K562 (cell line): ENCODE measurements around the gene ADNP. TPM values are rescaled to one million over a fixed set of nuclear protein-coding genes. Genes with fewer than 3 reads are reported as not detected.

ENCODE experiments used
- ATAC-seq: fragments of 200-7000 bp; cut with Tn5 transposase; 3 replicates; pipeline ENCODE4 v1.9.1; 2020; ENCODE audit warnings: moderate library complexity
- BruUV-seq: library from RNA; stranded (reverse); fragments of 400-500 nt; replicated peaks from 2 replicates; lab custom pipeline; 2021; lab: Mats Ljungman, UMichigan
- CTCF ChIA-PET: fragments of 300-600 bp; formaldehyde crosslinking; extraction: SDS; loops from one replicate; lab custom pipeline; 2021; ENCODE audit warnings: low intra/inter-chr PET ratio; lab: Yijun Ruan, JAX
- POLR2A ChIA-PET: fragments of 300-600, 350-650 bp; sonication (Branson Sonifier 250); formaldehyde crosslinking; extraction: SDS; loops from one replicate; lab custom pipeline; 2021; ENCODE audit warnings: antibody characterized with exemption, inconsistent platforms; lab: Yijun Ruan, JAX
- DNase-seq, 4 experiments: peaks; one replicate each; pipeline versions ENCODE4 v3.0.0 to v3.0.0-alpha.2; 2011 to 2018; ENCODE audit warnings: low spot score in 3 of 4, mixed read lengths in 3 of 4; ENCODE audit errors: extremely low read depth in 1 of 4
- FAIRE-seq: peaks from 2 replicates; lab custom pipeline; 2011; peaks lifted over from hg19 to GRCh38; lab: Jason Lieb, UNC
- H2AFZ ChIP-seq: 2 replicates; pipeline ENCODE4 v1.6.0; 2011; ENCODE audit warnings: low read depth, low read length, control low read depth, inconsistent platforms
- H3K27ac ChIP-seq: fragments of 200-600 bp; 3 replicates; pipeline ENCODE4 v1.8.0; 2011; ENCODE audit warnings: low read depth, mild to moderate bottlenecking, control low read depth, inconsistent platforms, low read length, moderate library complexity, mixed read lengths; ENCODE audit errors: extremely low read depth
- H3K27me3 ChIP-seq, 2 experiments: fragments of 300-600 bp in 1 of 2; 2 replicates in 1 of 2; 3 replicates in 1 of 2; pipeline versions ENCODE4 v1.6.0 to v1.8.0; 2011; ENCODE audit warnings: inconsistent platforms in 2 of 2, low read length in 2 of 2, mild to moderate bottlenecking in 1 of 2, mixed read lengths in 1 of 2, moderate library complexity in 1 of 2; ENCODE audit not compliant: control insufficient read depth in 2 of 2, insufficient read depth in 2 of 2
- H3K36me3 ChIP-seq: fragments of 300-600 bp; 3 replicates; pipeline ENCODE4 v1.8.0; 2011; ENCODE audit warnings: mild to moderate bottlenecking, low read length, inconsistent platforms; ENCODE audit not compliant: control insufficient read depth, insufficient read depth
- H3K4me1 ChIP-seq, 2 experiments: fragments of 200-600 bp in 1 of 2; replicated peaks in 1 of 2; 2 replicates in 1 of 2; 3 replicates in 1 of 2; pipeline versions ENCODE4 v1.5.1 to v1.8.0; 2011; ENCODE audit warnings: inconsistent platforms in 2 of 2, low read length in 2 of 2, mild to moderate bottlenecking in 1 of 2, mixed read lengths in 1 of 2, moderate library complexity in 1 of 2; ENCODE audit not compliant: control insufficient read depth in 2 of 2, insufficient read depth in 2 of 2
- H3K4me2 ChIP-seq: 2 replicates; pipeline ENCODE4 v1.6.1; 2011; ENCODE audit warnings: low read length, control low read depth, inconsistent platforms, mixed read lengths; ENCODE audit not compliant: insufficient read depth
- H3K4me3 ChIP-seq: fragments of 200-600 bp; sonication (generic), shearing (Covaris generic); 2 replicates; pipeline ENCODE4 v1.5.1; 2016; ENCODE audit warnings: control low read depth, inconsistent platforms
- H3K79me2 ChIP-seq: fragments of 200-600 bp; 3 replicates; pipeline ENCODE4 v1.8.0; 2011; ENCODE audit warnings: low read length, inconsistent platforms; ENCODE audit not compliant: control insufficient read depth, insufficient read depth
- H3K9ac ChIP-seq, 2 experiments: 2 replicates each; pipeline versions ENCODE4 v1.6.0 to v1.6.1; 2011; ENCODE audit warnings: low read depth in 2 of 2, low read length in 2 of 2, control low read depth in 1 of 2, inconsistent platforms in 1 of 2, mild to moderate bottlenecking in 1 of 2, mixed read lengths in 1 of 2; ENCODE audit not compliant: insufficient read depth in 1 of 2
- H3K9me1 ChIP-seq: one replicate; pipeline ENCODE4 v1.6.0; 2011; ENCODE audit warnings: inconsistent platforms, mild to moderate bottlenecking, low read length, moderate library complexity; ENCODE audit not compliant: control insufficient read depth, insufficient read depth
- H3K9me3 ChIP-seq: replicated peaks from 2 replicates; pipeline ENCODE4 v1.5.1; 2011; ENCODE audit warnings: low read depth, low read length, inconsistent platforms; ENCODE audit not compliant: control insufficient read depth, insufficient read depth
- H4K20me1 ChIP-seq: replicated peaks from 2 replicates; pipeline ENCODE4 v1.6.1; 2011; ENCODE audit warnings: low read length, inconsistent platforms, mixed read lengths; ENCODE audit not compliant: control insufficient read depth, insufficient read depth
- ATF3 ChIP-seq, 2 experiments: fragments of 450-650 bp in 1 of 2; sonication (generic) in 1 of 2; formaldehyde crosslinking in 1 of 2; IDR thresholded peaks in 1 of 2; conservative IDR thresholded peaks in 1 of 2; 2 replicates each; pipeline versions ENCODE4 v1.6.1 to v1.8.1; 2016 to 2023; ENCODE audit warnings: mild to moderate bottlenecking in 2 of 2, moderate library complexity in 2 of 2, inconsistent platforms in 1 of 2, missing genetic modification reagents in 1 of 2
- BCLAF1 ChIP-seq, 2 experiments: fragments of 450-650 bp in 1 of 2; IDR thresholded peaks; 2 replicates each; pipeline ENCODE4 v1.6.1; 2011 to 2017; ENCODE audit warnings: low read depth in 2 of 2, antibody characterized with exemption in 1 of 2, borderline replicate concordance in 1 of 2, low read length in 1 of 2, mild to moderate bottlenecking in 1 of 2, mixed read lengths in 1 of 2; ENCODE audit not compliant: control insufficient read depth in 1 of 2
- CUX1 ChIP-seq: fragments of 200-800 bp; sonication (Bioruptor generic); IDR thresholded peaks from 2 replicates; pipeline ENCODE4 v1.6.1; 2016; ENCODE audit warnings: missing genetic modification characterization, missing compliant biosample characterization
- EP400 ChIP-seq: fragments of 450-650 bp; IDR thresholded peaks from 2 replicates; pipeline ENCODE4 v1.6.1; 2017; ENCODE audit warnings: antibody characterized with exemption, mild to moderate bottlenecking, moderate library complexity
- PRDM10 ChIP-seq: fragments of 450-650 bp; IDR thresholded peaks from 2 replicates; pipeline ENCODE4 v1.6.1; 2018; ENCODE audit not compliant: partially characterized antibody
- RHOXF2B ChIP-seq: fragments of 250-450 bp; sonication (Bioruptor Pico); conservative IDR thresholded peaks from 2 replicates; pipeline ENCODE4 v1.5.1; 2021
- STAG1 ChIP-seq: sonication (generic); formaldehyde crosslinking; IDR thresholded peaks from 2 replicates; pipeline ENCODE4 v1.5.0; 2020; ENCODE audit warnings: missing genetic modification reagents, borderline replicate concordance
- WGBS: fragments of 100-300 bp; shearing (Covaris generic); methylation state at CpG from one replicate; pipeline ENCODE4 v1.1.6; 2016; ENCODE audit warnings: low coverage, mixed read lengths; ENCODE audit not compliant: insufficient coverage; ENCODE audit errors: missing lambda C conversion rate; 5-methylcytosine and 5-hydroxymethylcytosine counted together
- in situ Hi-C: fragments of 300-500 bp; cut with MboI; formaldehyde crosslinking; loops from 4 replicates; pipeline ENCODE4 v1.15.0; 2018; ENCODE audit warnings: inconsistent platforms, mixed read lengths
- intact Hi-C: fragments of 100-400 bp; cut with micrococcal nuclease; formaldehyde crosslinking; loops from 2 replicates; pipeline ENCODE4 v1.14.2; 2022
- polyA plus RNA-seq, 8 experiments: library from polyadenylated mRNA; depleted of rRNA in 4 of 8; stranded (reverse) in 5 of 8; unstranded in 3 of 8; fragments of >200 nt; fragmentation: Nextera tagmentation in 2 of 8; fragmentation: Illumina TruSeq in 1 of 8; extraction: Ambion mirVana in 2 of 8; extraction: Trizol in 1 of 8; gene quantifications; 2 replicates each; pipeline versions ENCODE4 v1.2.1 to v1.2.3, GENCODE V29; 2011 to 2014; ENCODE audit warnings: inconsistent platforms in 1 of 8, missing spikeins in 1 of 8
- total RNA-seq, 7 experiments: library from RNA; depleted of rRNA in 6 of 7; stranded (reverse); fragments of >200 nt in 6 of 7; fragmentation: Illumina TruSeq in 2 of 7; extraction: Trizol in 2 of 7; gene quantifications; 2 replicates each; pipeline versions ENCODE4 v1.2.1 to v1.2.3, GENCODE V29; 2011 to 2021; ENCODE audit warnings: low replicate concordance in 1 of 7

The ADNP gene
- total and polyA plus RNA-seq, 9 of the 15 experiments (the other 6 are each of a cell fraction or from before 2014, with no cell fraction given) = 17.8 to 59.9 (median 25.3) TPM

GRCh38 chr20:50900261-50900660 lies 31.0 kb downstream of the ADNP start:
- Histone ChIP-seq H3K27ac (no peak overlapping the region), H3K9ac (no peak overlapping the region)
- in situ Hi-C loops = no loop called here
- no peak for FAIRE-seq
- POLR2A ChIA-PET = interaction anchor here (0.6 to 1.9 kb wide), 3 partner anchors 15 to 19 kb away, joined by 3 to 4 read pairs (median 3); no protein-coding TSS in a partner anchor
- no peak for TF ChIP-seq STAG1 (CRISPR knock-in tag)
- peak; percentile 42 for TF ChIP-seq PRDM10
- TF ChIP-seq BCLAF1 (IDR thresholded peaks at IDR 0.05; ENCODE audit: borderline replicate concordance in 1 of 2, control insufficient read depth in 1 of 2, low read depth in 2 of 2, low read length in 1 of 2) = no peak
- TF ChIP-seq CUX1 (CRISPR knock-in tag) = no peak
- TF ChIP-seq EP400 = no peak
- no peak for TF ChIP-seq RHOXF2B
- peak; percentile 34 for TF ChIP-seq ATF3 (IDR thresholded peaks at IDR 0.05)
- TF ChIP-seq ATF3 (CRISPR knock-in tag; conservative IDR thresholded peaks at IDR 0.05) = no peak
- TF ChIP-seq, all 486 proteins: peak for 2
- Histone ChIP-seq H3K27me3 (no peaks in the 10 kb centered on the region), H3K4me1 (peaks cover 0 to 32% of the 10 kb centered on the region in 2 experiments), H3K4me2 (no peak overlapping the region), H3K4me3 (no peak overlapping the region), H3K9me3 (no peaks in the 10 kb centered on the region), H3K79me2 (peaks cover 68% of the 10 kb centered on the region), H4K20me1 (peaks cover 19% of the 10 kb centered on the region; the same call in 1 of the 2 replicates), H2AFZ (no peak overlapping the region), H3K36me3 (peaks cover 78% of the 10 kb centered on the region), H3K9me1 (peaks cover 9% of the 10 kb centered on the region)
- WGBS = 96% methylated on average over 7 of the region's 7 CpGs
- no peak for DNase-seq
- no TSS peak for BruUV-seq
- CTCF ChIA-PET = no interaction called here
- ATAC-seq = no peak
- intact Hi-C loops = no loop called here
